Activated naive CD4-positive, alpha-beta T cell treated with anti-CD3 and anti-CD28 coated beads for 36 hours (primary cell): ENCODE data around the gene PIP5K1B. TPM values are rescaled to one million over a fixed set of nuclear protein-coding genes. Genes with fewer than 3 reads are reported as not detected.

Experiments
- CTCF ChIA-PET: fragments of 350-600 bp; sonication (Branson Sonifier 250); formaldehyde crosslinking; loops from one replicate; lab custom pipeline; 2021; ENCODE audit warnings: antibody characterized with exemption; lab: Charles Lee
- DNase-seq: peaks from one replicate; pipeline ENCODE4 v3.0.0-alpha.2; 2020
- H3K27ac Mint-ChIP-seq: one replicate; pipeline ENCODE4 v1.8.0; 2021; ENCODE audit warnings: mild to moderate bottlenecking, mixed read lengths
- H3K27me3 Mint-ChIP-seq: one replicate; pipeline ENCODE4 v1.8.0; 2021; ENCODE audit warnings: low read depth, mixed read lengths
- H3K36me3 Mint-ChIP-seq: one replicate; pipeline ENCODE4 v1.8.0; 2021; ENCODE audit warnings: low read depth, mixed read lengths
- H3K4me1 Mint-ChIP-seq: one replicate; pipeline ENCODE4 v1.8.0; 2021; ENCODE audit warnings: low read depth, mixed read lengths
- H3K4me3 Mint-ChIP-seq: one replicate; pipeline ENCODE4 v1.8.0; 2021; ENCODE audit warnings: mild to moderate bottlenecking, moderate library complexity, mixed read lengths
- H3K9me3 Mint-ChIP-seq: one replicate; pipeline ENCODE4 v1.8.0; 2021; ENCODE audit warnings: mixed read lengths
- intact Hi-C: fragments of 100-400 bp; cut with micrococcal nuclease; formaldehyde crosslinking; loops from one replicate; pipeline ENCODE4 v1.15.1; 2023
- total RNA-seq, 2 experiments: library from RNA; stranded (reverse); gene quantifications; one replicate each; pipeline ENCODE4 v1.2.3, GENCODE V29; 2021

PIP5K1B gene
- total RNA-seq, 2 experiments from 2014 or later, result 0.38 to 0.42 TPM

DNA sequence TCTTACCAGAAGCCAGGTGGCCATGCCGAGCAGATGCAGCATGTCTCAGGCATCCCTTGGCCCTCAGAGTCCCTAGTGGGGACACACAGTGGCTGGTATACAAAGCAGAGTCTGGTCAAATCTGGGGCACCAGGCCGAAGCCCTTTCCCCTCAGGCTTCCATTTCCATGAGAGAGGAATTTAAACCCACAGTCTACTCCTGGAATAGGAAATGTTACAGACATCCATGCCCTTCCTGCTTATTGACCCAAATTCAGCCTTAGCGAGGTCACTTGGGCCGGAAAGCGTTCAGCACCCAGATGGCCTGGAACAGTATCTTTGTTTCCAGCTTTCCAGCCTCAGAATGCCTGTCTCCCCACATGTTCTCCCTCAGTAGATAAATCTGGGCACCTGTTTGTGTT is 131.7 kb downstream of the PIP5K1B start:
- Mint-ChIP-seq H3K27me3 (no peaks in the 10 kb centered on the region), H3K27ac (no peak overlapping the region), H3K36me3 (no peaks in the 10 kb centered on the region), H3K4me1 (no peaks in the 10 kb centered on the region), H3K4me3 (no peak overlapping the region), H3K9me3 (no peaks in the 10 kb centered on the region)
- CTCF ChIA-PET, result no interaction called here
- intact Hi-C loops, result no loop called here
- no peak for DNase-seq

DNA sequence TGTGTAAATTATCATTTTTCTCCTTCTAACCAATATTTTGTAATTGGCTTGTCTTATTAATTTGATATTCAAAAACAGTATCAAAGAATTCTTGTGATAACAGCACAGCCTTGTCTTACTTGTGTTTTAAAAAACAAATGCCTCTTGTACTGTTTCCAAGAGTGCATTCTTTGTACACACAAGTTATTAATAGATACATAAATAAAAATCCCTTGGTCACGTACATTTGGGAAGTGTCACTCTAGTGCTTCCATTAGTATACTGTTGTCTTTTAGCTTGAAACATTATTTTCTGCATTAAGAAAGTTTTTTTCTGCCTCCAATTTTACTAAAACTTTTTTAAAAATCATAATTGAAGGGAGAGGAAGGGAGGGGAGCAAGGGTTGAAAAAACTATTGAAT is 133.2 kb downstream of the PIP5K1B start:
- intact Hi-C loops, result no loop called here
- H3K27me3 Mint-ChIP-seq, result no peaks in the 10 kb centered on the region
- CTCF ChIA-PET, result no interaction called here
- DNase-seq, result no peak
- H3K27ac Mint-ChIP-seq, result no peak overlapping the region
- no peaks in the 10 kb centered on the region for H3K4me1 Mint-ChIP-seq
- no peak overlapping the region for H3K4me3 Mint-ChIP-seq
- no peaks in the 10 kb centered on the region for H3K36me3 Mint-ChIP-seq
- H3K9me3 Mint-ChIP-seq, result no peaks in the 10 kb centered on the region

GRCh38 chr9:68841276-68842052 is 136.4 kb downstream of the PIP5K1B start:
- DNase-seq, result no peak
- H3K4me3 Mint-ChIP-seq, result no peak overlapping the region
- intact Hi-C loops, result no loop called here
- peaks cover 4% of the 10 kb centered on the region for H3K4me1 Mint-ChIP-seq
- no peaks in the 10 kb centered on the region for H3K9me3 Mint-ChIP-seq
- H3K36me3 Mint-ChIP-seq, result no peaks in the 10 kb centered on the region
- CTCF ChIA-PET, result interaction anchor here (0.6 kb wide), 1 partner anchor 361 kb away, joined by 3 read pairs; no protein-coding TSS in a partner anchor
- H3K27ac Mint-ChIP-seq, result no peak overlapping the region
- H3K27me3 Mint-ChIP-seq, result no peaks in the 10 kb centered on the region

GRCh38 chr9:68842568-68842967 is 137.5 kb downstream of the PIP5K1B start:
- intact Hi-C loops, result no loop called here
- peaks cover 4% of the 10 kb centered on the region for H3K4me1 Mint-ChIP-seq
- H3K9me3 Mint-ChIP-seq, result no peaks in the 10 kb centered on the region
- DNase-seq, result no peak
- no peaks in the 10 kb centered on the region for H3K36me3 Mint-ChIP-seq
- no peak overlapping the region for H3K4me3 Mint-ChIP-seq
- H3K27ac Mint-ChIP-seq, result no peak overlapping the region
- H3K27me3 Mint-ChIP-seq, result no peaks in the 10 kb centered on the region
- CTCF ChIA-PET, result interaction anchor here (0.5 kb wide), 1 partner anchor 270 kb away, joined by 3 read pairs; no protein-coding TSS in a partner anchor

DNA sequence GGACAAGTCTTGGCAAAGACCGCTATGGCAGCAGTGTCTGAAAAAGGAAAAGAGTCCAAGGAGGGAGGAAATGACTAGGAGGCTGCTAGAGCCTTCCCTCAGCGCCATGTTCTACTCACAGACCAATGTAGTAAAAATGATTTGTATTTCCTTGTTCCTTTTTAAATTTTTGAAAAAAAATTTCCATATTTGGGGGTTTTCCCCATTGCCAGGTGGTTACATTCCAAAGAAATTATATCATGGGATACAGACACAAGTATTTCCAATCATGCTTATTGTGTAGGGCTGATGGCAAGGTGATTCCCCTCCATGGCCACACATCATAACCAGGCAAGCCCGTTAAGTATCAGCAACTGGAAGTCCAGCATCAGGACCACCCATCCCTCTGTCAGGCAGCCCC is 138.2 kb downstream of the PIP5K1B start:
- no peaks in the 10 kb centered on the region for H3K9me3 Mint-ChIP-seq
- H3K36me3 Mint-ChIP-seq, result no peaks in the 10 kb centered on the region
- DNase-seq, result no peak
- no peak overlapping the region for H3K4me3 Mint-ChIP-seq
- H3K4me1 Mint-ChIP-seq, result peaks cover 4% of the 10 kb centered on the region
- intact Hi-C loops, result no loop called here
- H3K27me3 Mint-ChIP-seq, result no peaks in the 10 kb centered on the region
- CTCF ChIA-PET, result no interaction called here
- no peak overlapping the region for H3K27ac Mint-ChIP-seq

DNA sequence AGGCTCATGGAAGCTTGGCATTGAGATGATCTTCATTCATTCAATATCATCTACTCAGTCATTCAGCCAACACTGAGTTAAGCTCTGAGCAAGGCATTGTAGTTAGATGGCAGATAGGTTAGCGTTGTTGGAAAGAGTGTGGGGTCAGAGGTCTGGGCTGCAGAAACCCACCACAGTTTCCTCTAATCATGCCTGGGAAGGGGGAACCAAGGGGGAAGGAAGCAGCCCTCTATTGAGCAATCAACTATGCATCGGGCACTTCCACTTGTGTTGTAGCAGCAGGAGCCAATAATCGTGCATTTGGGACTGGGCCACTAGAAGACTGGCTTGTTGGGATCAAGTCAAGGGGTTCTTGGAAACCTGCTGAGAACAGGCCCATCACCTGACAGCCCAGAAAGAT is 139.1 kb downstream of the PIP5K1B start:
- H3K27me3 Mint-ChIP-seq, result no peaks in the 10 kb centered on the region
- H3K36me3 Mint-ChIP-seq, result no peaks in the 10 kb centered on the region
- no peak overlapping the region for H3K4me3 Mint-ChIP-seq
- H3K4me1 Mint-ChIP-seq, result peaks cover 4% of the 10 kb centered on the region
- no peak overlapping the region for H3K27ac Mint-ChIP-seq
- CTCF ChIA-PET, result interaction anchor here (1.7 to 2.0 kb wide), 2 partner anchors 19 to 156 kb away, joined by 4 to 6 read pairs; no protein-coding TSS in a partner anchor
- no peaks in the 10 kb centered on the region for H3K9me3 Mint-ChIP-seq
- intact Hi-C loops, result no loop called here
- DNase-seq, result no peak

DNA sequence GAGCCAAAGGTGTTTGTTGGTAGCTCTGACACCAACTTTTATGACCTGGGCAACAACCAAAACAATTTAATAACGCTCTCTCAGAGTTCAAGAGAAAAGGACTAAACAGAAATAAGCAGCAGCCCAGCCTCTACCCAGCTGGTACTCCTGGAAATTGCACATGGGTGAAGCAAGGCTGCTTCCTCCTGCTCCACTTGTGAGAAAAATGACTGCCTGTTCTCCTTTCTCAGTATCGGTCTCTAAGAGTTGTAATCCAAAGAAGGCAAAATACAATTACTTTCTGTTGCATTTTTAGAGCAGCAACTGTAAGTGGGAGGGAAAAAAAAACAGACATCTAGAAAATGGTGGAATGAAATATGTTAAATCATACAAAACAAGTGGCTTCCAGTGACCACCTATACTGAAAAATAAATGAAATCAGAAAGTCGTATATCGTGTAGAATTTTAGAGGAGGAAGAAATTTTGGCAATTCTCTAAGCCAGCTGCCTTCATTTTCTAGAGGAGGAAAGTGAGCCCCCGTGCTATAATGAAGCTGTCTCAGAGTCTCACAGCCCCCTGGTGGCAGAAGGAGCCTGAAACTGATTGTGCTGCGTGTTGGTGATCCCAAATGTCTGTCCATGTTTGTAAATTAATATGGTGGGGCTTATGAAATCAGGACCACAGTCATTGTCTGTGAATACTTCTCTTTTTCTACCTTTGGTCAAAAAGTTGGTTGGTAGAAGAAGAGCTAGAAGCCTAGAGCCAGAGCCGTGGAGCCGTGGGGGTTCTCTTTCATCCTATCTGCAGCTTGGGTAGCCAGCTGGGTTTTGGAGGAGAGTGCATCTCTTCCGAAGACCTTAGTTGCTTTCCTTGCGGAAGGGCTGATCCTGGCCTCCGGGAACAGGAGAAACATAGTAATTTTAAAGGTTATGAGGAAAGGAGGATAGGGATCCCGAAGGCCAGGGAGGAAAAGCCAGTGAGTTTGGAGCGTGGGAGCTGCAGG is 139.9 kb downstream of the PIP5K1B start:
- intact Hi-C loops, result loop anchor here (5.0 kb wide), 2 partner anchors 102 to 263 kb away; no protein-coding TSS in a partner anchor
- Mint-ChIP-seq H3K4me1 (peaks cover 4% of the 10 kb centered on the region), H3K36me3 (no peaks in the 10 kb centered on the region), H3K9me3 (no peaks in the 10 kb centered on the region), H3K27me3 (no peaks in the 10 kb centered on the region), H3K4me3 (no peak overlapping the region), H3K27ac (no peak overlapping the region)
- peak; percentile 35 for DNase-seq
- CTCF ChIA-PET, result interaction anchor here (1.0 to 2.0 kb wide), 3 partner anchors 20 to 168 kb away, joined by 4 to 6 read pairs (median 4); no protein-coding TSS in a partner anchor

GRCh38 chr9:68847765-68848164 is 142.7 kb downstream of the PIP5K1B start:
- Mint-ChIP-seq H3K27ac (no peak overlapping the region), H3K36me3 (no peaks in the 10 kb centered on the region), H3K4me3 (no peak overlapping the region), H3K4me1 (peaks cover 4% of the 10 kb centered on the region), H3K9me3 (no peaks in the 10 kb centered on the region), H3K27me3 (no peaks in the 10 kb centered on the region)
- CTCF ChIA-PET, result interaction anchor here (0.6 to 1.0 kb wide), 3 partner anchors 41 to 150 kb away, joined by 3 to 4 read pairs (median 3); no protein-coding TSS in a partner anchor
- no peak for DNase-seq
- intact Hi-C loops, result loop anchor here (5.0 kb wide), 2 partner anchors 100 to 265 kb away; no protein-coding TSS in a partner anchor

- Mint-ChIP-seq H3K4me3 (no peak overlapping the region), H3K27me3 (no peaks in the 10 kb centered on the region), H3K27ac (no peak overlapping the region), H3K9me3 (no peaks in the 10 kb centered on the region), H3K36me3 (no peaks in the 10 kb centered on the region), H3K4me1 (no peaks in the 10 kb centered on the region)
- intact Hi-C loops, result loop anchor here (5.0 kb wide), 1 partner anchor 146 kb away; no protein-coding TSS in a partner anchor
- DNase-seq, result no peak
- CTCF ChIA-PET, result no interaction called here
Observed at GRCh38 chr9:68851657-68852056, 146.6 kb downstream of the PIP5K1B start.

DNA sequence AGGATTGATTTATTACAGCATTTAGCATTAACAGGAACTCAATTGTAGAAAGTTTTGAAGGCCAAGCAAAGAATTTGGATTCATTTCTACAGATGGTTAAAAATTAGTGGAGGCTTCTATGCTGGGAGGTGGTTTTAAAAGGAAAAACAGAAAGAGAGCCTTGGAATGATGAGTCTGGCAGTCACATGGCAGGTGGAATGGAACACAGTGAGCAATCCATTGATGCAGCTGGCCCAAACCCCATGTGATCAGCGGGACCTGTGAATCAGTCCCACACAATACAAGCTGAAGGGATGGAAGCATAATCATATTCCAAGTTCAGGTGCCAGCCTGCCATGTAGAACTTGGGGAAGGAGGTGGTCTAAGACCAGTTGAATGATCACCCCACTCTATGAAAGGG is 147.9 kb downstream of the PIP5K1B start:
- H3K4me3 Mint-ChIP-seq, result no peak overlapping the region
- no peaks in the 10 kb centered on the region for H3K9me3 Mint-ChIP-seq
- H3K27ac Mint-ChIP-seq, result no peak overlapping the region
- H3K27me3 Mint-ChIP-seq, result no peaks in the 10 kb centered on the region
- intact Hi-C loops, result loop anchor here (5.0 kb wide), 1 partner anchor 144 kb away; no protein-coding TSS in a partner anchor
- CTCF ChIA-PET, result no interaction called here
- no peak for DNase-seq
- no peaks in the 10 kb centered on the region for H3K4me1 Mint-ChIP-seq
- H3K36me3 Mint-ChIP-seq, result no peaks in the 10 kb centered on the region

- Mint-ChIP-seq H3K9me3 (no peaks in the 10 kb centered on the region), H3K36me3 (no peaks in the 10 kb centered on the region), H3K4me3 (no peak overlapping the region), H3K4me1 (no peaks in the 10 kb centered on the region), H3K27ac (no peak overlapping the region), H3K27me3 (no peaks in the 10 kb centered on the region)
- intact Hi-C loops, result no loop called here
- CTCF ChIA-PET, result no interaction called here
- no peak for DNase-seq
Observed at GRCh38 chr9:68859347-68859746, 154.3 kb downstream of the PIP5K1B start.

DNA sequence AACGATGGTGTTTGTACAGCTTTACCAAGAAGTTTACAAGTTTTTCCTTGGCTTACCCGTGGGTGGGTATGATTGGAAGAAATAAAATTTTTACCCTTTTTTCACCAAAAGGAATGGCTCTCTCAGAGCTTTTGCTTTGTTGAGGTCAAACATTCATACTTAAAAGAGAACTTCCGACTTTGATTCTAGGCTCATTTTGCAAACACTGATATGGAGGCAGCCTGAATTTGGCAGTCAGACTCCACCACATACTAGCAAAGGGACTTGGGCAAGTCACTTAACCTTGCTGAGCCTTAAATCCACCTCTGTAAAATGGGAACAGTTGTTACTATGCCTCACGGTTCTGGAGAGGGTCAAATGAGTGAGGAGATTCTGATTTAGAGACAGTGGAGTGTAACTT is 155.4 kb downstream of the PIP5K1B start:
- Mint-ChIP-seq H3K4me3 (no peak overlapping the region), H3K27ac (no peak overlapping the region), H3K4me1 (no peaks in the 10 kb centered on the region), H3K27me3 (no peaks in the 10 kb centered on the region), H3K9me3 (no peaks in the 10 kb centered on the region), H3K36me3 (no peaks in the 10 kb centered on the region)
- CTCF ChIA-PET, result no interaction called here
- intact Hi-C loops, result no loop called here
- DNase-seq, result no peak
